Nephron (organoid): ENCODE measurements around the gene DNM2.
A peak's percentile ranks its signal among the peaks of the same experiment; 100 is the strongest.

Experiments used
- H3K27ac Mint-ChIP-seq, 3 experiments: 2 replicates each; pipeline ENCODE4 v1.8.0; 2020; ENCODE audit warnings: mixed read lengths in 3 of 3, mild to moderate bottlenecking in 2 of 3, moderate library complexity in 1 of 3
- H3K27me3 Mint-ChIP-seq: 2 replicates; pipeline ENCODE4 v1.8.0; 2021; ENCODE audit warnings: low read depth, mild to moderate bottlenecking, moderate library complexity, mixed read lengths
- H3K36me3 Mint-ChIP-seq: 2 replicates; pipeline ENCODE4 v1.8.0; 2020; ENCODE audit warnings: low read depth, mixed read lengths
- H3K4me1 Mint-ChIP-seq: 2 replicates; pipeline ENCODE4 v1.8.0; 2020; ENCODE audit warnings: mixed read lengths
- H3K4me3 Mint-ChIP-seq, 3 experiments: 2 replicates each; pipeline ENCODE4 v1.8.0; 2020; ENCODE audit warnings: mild to moderate bottlenecking in 3 of 3, mixed read lengths in 3 of 3, moderate library complexity in 2 of 3
- H3K9me3 Mint-ChIP-seq: 2 replicates; pipeline ENCODE4 v1.8.0; 2020; ENCODE audit warnings: mixed read lengths
- TF ChIP-seq, protein P1 (sequence below), 3 experiments: fragments of 200-600 bp; sonication (generic); IDR thresholded peaks; one replicate each; pipeline ENCODE4 v1.5.0; 2021; ENCODE audit warnings: antibody characterized with exemption in 3 of 3; ENCODE audit not compliant: unreplicated experiment in 3 of 3

The DNM2 gene

GRCh38 chr19:10830370-10830769 is 112.5 kb downstream of the DNM2 start:
- Mint-ChIP-seq H3K27me3 (no peaks in the 10 kb centered on the region), H3K4me3 (no peak overlapping the region)

DNA sequence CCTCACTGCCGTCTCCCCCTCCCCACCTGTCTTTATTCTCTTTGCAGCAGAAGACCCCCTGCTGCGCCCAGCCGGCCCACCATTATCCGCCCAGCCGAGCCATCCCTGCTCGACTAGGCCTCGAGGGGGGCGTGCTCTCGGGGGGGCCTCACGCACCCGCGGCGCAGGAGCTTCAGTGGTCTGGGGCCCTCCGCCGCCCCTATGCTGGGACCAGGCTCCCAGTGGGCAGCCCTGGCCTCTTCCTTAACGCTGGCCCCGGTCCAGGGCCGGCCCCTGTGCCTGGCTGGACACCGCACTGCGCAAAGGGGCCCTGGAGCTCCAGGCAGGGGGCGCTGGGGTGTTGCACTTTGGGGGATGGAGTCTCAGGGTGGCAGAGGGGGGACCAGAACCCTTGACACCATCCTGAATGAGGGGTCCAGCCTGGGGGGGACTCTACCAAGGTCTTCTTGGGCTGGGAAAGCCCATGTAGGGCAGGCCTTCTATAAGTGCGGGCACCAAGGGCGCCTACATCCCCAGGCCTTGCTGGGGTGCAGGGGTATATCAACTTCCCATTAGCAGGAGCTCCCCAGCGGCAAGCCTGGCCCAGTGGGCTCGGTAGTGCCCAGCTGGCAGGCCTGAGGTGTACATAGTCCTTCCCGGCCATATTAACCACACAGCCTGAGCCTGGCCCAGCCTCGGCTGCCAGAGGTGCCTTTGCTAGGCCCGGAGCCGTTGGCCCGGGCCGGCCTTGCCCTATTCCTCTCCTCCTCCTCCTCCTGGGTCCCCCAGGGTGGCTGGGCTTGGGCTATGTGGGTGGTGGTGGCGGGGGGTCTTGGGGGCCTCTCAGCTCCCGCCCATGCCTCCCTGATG is 113.3 kb downstream of the DNM2 start:
- peaks cover 21% of the 10 kb centered on the region for H3K36me3 Mint-ChIP-seq

More at GRCh38 chr19:10830370-10830769, 112.5 kb downstream of the DNM2 start:
- TF ChIP-seq, protein P1, sequence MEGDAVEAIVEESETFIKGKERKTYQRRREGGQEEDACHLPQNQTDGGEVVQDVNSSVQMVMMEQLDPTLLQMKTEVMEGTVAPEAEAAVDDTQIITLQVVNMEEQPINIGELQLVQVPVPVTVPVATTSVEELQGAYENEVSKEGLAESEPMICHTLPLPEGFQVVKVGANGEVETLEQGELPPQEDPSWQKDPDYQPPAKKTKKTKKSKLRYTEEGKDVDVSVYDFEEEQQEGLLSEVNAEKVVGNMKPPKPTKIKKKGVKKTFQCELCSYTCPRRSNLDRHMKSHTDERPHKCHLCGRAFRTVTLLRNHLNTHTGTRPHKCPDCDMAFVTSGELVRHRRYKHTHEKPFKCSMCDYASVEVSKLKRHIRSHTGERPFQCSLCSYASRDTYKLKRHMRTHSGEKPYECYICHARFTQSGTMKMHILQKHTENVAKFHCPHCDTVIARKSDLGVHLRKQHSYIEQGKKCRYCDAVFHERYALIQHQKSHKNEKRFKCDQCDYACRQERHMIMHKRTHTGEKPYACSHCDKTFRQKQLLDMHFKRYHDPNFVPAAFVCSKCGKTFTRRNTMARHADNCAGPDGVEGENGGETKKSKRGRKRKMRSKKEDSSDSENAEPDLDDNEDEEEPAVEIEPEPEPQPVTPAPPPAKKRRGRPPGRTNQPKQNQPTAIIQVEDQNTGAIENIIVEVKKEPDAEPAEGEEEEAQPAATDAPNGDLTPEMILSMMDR (IDR thresholded peaks at IDR 0.05; ENCODE audit: unreplicated experiment in 3 of 3): no peak
- no peak overlapping the region for H3K27ac Mint-ChIP-seq
- peaks cover 23% of the 10 kb centered on the region for H3K36me3 Mint-ChIP-seq
- no peaks in the 10 kb centered on the region for H3K9me3 Mint-ChIP-seq
- H3K4me1 Mint-ChIP-seq: peaks cover 2% of the 10 kb centered on the region

GRCh38 chr19:10831987-10832938 is 114.4 kb downstream of the DNM2 start:
- H3K4me1 Mint-ChIP-seq: peaks cover 12% of the 10 kb centered on the region
- peaks cover 20% of the 10 kb centered on the region for H3K36me3 Mint-ChIP-seq
- H3K9me3 Mint-ChIP-seq: peaks cover 5% of the 10 kb centered on the region
- H3K27me3 Mint-ChIP-seq: no peaks in the 10 kb centered on the region
- H3K4me3 Mint-ChIP-seq: no peak overlapping the region
- TF ChIP-seq, protein P1 (IDR thresholded peaks at IDR 0.05; ENCODE audit: unreplicated experiment in 3 of 3): no peak
- H3K27ac Mint-ChIP-seq: peak overlapping the region; percentile 11 to 85 (median 69)

More for the DNA sequence above, 113.3 kb downstream of the DNM2 start:
- TF ChIP-seq, protein P1 (IDR thresholded peaks at IDR 0.05; ENCODE audit: unreplicated experiment in 3 of 3): no peak
- H3K9me3 Mint-ChIP-seq: peaks cover under 1% of the 10 kb centered on the region
- peaks cover 7% of the 10 kb centered on the region for H3K4me1 Mint-ChIP-seq
- H3K4me3 Mint-ChIP-seq: no peak overlapping the region
- H3K27ac Mint-ChIP-seq: no peak overlapping the region
- no peaks in the 10 kb centered on the region for H3K27me3 Mint-ChIP-seq

DNA sequence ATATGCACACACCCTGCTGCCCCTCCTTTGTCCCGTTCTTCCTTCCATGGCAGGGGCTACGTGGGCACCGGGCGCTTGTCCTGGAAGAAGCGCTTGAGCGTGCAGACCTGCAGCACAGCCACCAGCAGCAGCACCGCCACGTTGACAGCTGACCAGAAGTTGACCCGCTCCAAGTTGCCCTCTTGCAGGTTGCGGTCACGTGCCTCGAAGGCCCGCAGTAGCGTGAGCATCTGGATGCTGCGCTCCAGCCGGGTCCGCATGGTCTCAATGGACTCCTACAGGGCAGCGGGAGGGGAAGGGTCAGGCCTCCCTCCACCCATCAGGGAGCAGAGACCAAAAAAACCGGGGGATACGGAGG is 115.0 kb downstream of the DNM2 start:
- peaks cover 20% of the 10 kb centered on the region for H3K36me3 Mint-ChIP-seq
- TF ChIP-seq, protein P1 (IDR thresholded peaks at IDR 0.05; ENCODE audit: unreplicated experiment in 3 of 3): no peak

DNA sequence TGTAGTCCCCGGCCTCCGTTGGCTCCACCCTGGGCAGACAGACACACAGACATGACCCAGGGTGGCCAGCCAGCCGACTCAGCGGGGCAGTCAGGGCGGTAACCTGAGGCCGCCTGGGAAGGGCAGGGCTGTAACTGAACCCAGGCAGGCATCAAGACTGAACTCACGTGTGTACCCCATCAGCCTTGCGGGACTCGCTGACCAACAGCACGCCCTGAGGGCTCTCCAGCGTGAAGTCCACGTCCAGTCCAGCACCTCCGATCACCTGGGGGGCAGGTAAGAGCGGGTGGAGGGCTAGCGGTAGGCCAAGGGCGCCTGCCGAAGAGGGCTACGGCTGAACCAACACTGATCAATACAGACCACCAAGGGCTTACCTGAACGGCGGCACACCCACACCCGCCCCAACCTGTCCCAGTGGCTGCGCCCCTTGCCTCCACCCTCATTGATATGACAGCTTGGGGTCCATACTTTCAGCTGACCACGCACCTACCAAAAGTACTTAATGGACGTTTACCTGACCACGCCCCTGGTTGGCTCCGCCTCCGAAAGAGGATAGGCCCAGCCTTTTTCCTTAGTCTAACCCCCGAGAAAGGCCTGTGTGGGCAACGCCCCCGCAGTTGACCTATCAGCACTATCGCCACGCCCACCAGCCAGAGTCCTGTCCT is 117.3 kb downstream of the DNM2 start:
- Mint-ChIP-seq H3K27me3 (no peaks in the 10 kb centered on the region), H3K9me3 (peaks cover 15% of the 10 kb centered on the region), H3K27ac (peak overlapping the region; percentile 100), H3K4me3 (peak overlapping the region; percentile 90 to 95 (median 94)), H3K4me1 (peaks cover 12% of the 10 kb centered on the region), H3K36me3 (peaks cover 20% of the 10 kb centered on the region)
- TF ChIP-seq, protein P1 (IDR thresholded peaks at IDR 0.05; ENCODE audit: unreplicated experiment in 3 of 3): no peak

More for the DNA sequence above, 115.0 kb downstream of the DNM2 start:
- H3K9me3 Mint-ChIP-seq: peaks cover 5% of the 10 kb centered on the region
- H3K27ac Mint-ChIP-seq: peak overlapping the region in 2 of 3 experiments; percentile 11 to 85
- no peak overlapping the region for H3K4me3 Mint-ChIP-seq
- no peaks in the 10 kb centered on the region for H3K27me3 Mint-ChIP-seq
- peaks cover 12% of the 10 kb centered on the region for H3K4me1 Mint-ChIP-seq
